A673 (cell line): ENCODE data around the gene KEL.

Experiments used
- EZH2 ChIP-seq: fragments of 200-600 bp; sonication (generic); IDR thresholded peaks from 2 replicates; pipeline ENCODE4 v1.6.1; 2017; ENCODE audit warnings: borderline replicate concordance, low read depth, mild to moderate bottlenecking, mixed read lengths, antibody characterized with exemption, low read length; ENCODE audit not compliant: poor library complexity, severe bottlenecking
- TF ChIP-seq, protein P1 (sequence below): fragments of 300-800, 200-600 bp; sonication (generic); conservative IDR thresholded peaks from 2 replicates; pipeline ENCODE4 v1.5.1; 2017; ENCODE audit warnings: low read depth, mild to moderate bottlenecking, antibody characterized with exemption, low read length, moderate library complexity, mixed read lengths

DNA sequence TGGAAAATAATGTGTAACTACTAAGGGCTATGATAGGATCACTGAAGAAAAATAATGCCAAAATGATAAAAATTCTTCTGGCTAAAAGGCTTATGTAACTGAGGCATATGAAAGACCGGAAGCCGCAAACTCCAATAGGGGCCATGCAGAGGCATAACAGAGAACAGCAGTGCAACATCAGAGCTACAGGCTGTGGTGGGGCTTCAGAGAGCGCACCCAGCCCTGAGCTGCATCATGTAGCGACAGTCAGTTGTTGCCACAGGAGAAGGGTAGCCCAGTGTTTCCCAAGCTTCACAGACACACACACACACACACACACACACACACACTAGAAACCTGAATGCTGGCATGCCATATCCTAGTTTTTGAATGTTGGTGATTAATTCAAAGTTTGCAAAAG is 13.6 kb downstream of the KEL start:
- TF ChIP-seq, protein P1, sequence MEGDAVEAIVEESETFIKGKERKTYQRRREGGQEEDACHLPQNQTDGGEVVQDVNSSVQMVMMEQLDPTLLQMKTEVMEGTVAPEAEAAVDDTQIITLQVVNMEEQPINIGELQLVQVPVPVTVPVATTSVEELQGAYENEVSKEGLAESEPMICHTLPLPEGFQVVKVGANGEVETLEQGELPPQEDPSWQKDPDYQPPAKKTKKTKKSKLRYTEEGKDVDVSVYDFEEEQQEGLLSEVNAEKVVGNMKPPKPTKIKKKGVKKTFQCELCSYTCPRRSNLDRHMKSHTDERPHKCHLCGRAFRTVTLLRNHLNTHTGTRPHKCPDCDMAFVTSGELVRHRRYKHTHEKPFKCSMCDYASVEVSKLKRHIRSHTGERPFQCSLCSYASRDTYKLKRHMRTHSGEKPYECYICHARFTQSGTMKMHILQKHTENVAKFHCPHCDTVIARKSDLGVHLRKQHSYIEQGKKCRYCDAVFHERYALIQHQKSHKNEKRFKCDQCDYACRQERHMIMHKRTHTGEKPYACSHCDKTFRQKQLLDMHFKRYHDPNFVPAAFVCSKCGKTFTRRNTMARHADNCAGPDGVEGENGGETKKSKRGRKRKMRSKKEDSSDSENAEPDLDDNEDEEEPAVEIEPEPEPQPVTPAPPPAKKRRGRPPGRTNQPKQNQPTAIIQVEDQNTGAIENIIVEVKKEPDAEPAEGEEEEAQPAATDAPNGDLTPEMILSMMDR: no peak
- TF ChIP-seq EZH2: no peak
